Suprapubic skin (tissue), 4 donors: Measurements from ENCODE around the gene NUDT8. TPM values are rescaled to one million over a fixed set of nuclear protein-coding genes. Genes with fewer than 3 reads are reported as not detected.
"Not testable (repeated sequence)": the region's sequence is repeated elsewhere in the genome, so short reads cannot be mapped to it uniquely, and the experiment has no call there.

Source experiments
- DNase-seq, 2 donors: peaks; one replicate each; pipeline ENCODE4 v3.0.0-alpha.2; 2019; ENCODE audit warnings: low spot score in 2 of 2
- H3K27ac ChIP-seq: fragments of 200-600 bp; sonication (generic); one replicate; pipeline ENCODE4 v1.5.1; 2019
- H3K27me3 ChIP-seq: fragments of 200-600 bp; sonication (generic); one replicate; pipeline ENCODE4 v1.5.1; 2019
- H3K36me3 ChIP-seq: fragments of 200-600 bp; sonication (generic); one replicate; pipeline ENCODE4 v1.5.1; 2019
- H3K4me1 ChIP-seq: fragments of 200-600 bp; sonication (generic); one replicate; pipeline ENCODE4 v1.5.1; 2019
- H3K4me3 ChIP-seq: fragments of 200-600 bp; sonication (generic); one replicate; pipeline ENCODE4 v1.5.1; 2019; ENCODE audit warnings: mild to moderate bottlenecking
- H3K9me3 ChIP-seq: fragments of 200-600 bp; sonication (generic); one replicate; pipeline ENCODE4 v1.5.1; 2019
- EP300 ChIP-seq: sonication (generic); formaldehyde crosslinking; IDR thresholded peaks from one replicate; pipeline ENCODE4 v1.6.1; 2017; ENCODE audit warnings: antibody characterized with exemption
- POLR2A ChIP-seq, 2 donors: fragments of 450-650 bp; IDR thresholded peaks; one replicate each; pipeline ENCODE4 v1.6.1; 2017; ENCODE audit warnings: antibody characterized with exemption in 2 of 2, mild to moderate bottlenecking in 2 of 2, moderate library complexity in 2 of 2
- POLR2AphosphoS5 ChIP-seq, 3 donors: sonication (generic); formaldehyde crosslinking; IDR thresholded peaks; one replicate each; pipeline ENCODE4 v1.6.1; 2017; ENCODE audit warnings: antibody characterized with exemption in 3 of 3
- WGBS: methylation state at CpG from one replicate; pipeline ENCODE4 v1.1.5; 2018; 5-methylcytosine and 5-hydroxymethylcytosine counted together
- total RNA-seq, 4 donors: library from RNA; depleted of rRNA; stranded (reverse); fragments of >200 nt; gene quantifications; one replicate each; pipeline ENCODE4 v1.1.0, GENCODE V29; 2016
- TF ChIP-seq, protein P1 (sequence below), 2 donors: fragments of 200-600 bp in 1 of 2; fragments of 450-650 bp in 1 of 2; sonication (generic) in 1 of 2; IDR thresholded peaks; one replicate each; pipeline ENCODE4 v1.5.1; 2016 to 2019; ENCODE audit warnings: antibody characterized with exemption in 2 of 2, mild to moderate bottlenecking in 1 of 2, moderate library complexity in 1 of 2

NUDT8 gene
- total RNA-seq, 4 donors from 2014 or later, result 33.9 to 48.8 (median 46.3) TPM

GRCh38 chr11:67619683-67620618, 9.8 kb downstream of the NUDT8 start:
- not testable (repeated sequence) for H3K27ac ChIP-seq, H3K9me3 ChIP-seq, H3K36me3 ChIP-seq, DNase-seq, H3K4me3 ChIP-seq
- Histone ChIP-seq H3K27me3 (peaks cover 16% of the 10 kb centered on the region), H3K4me1 (peaks cover 11% of the 10 kb centered on the region)
- 96% methylated on average over 33 of the region's 33 CpGs for WGBS

- not testable (repeated sequence) for H3K4me3 ChIP-seq, DNase-seq, H3K27ac ChIP-seq, H3K36me3 ChIP-seq, H3K9me3 ChIP-seq
- 97% methylated on average over 6 of the region's 40 CpGs for WGBS
- Histone ChIP-seq H3K27me3 (peaks cover 17% of the 10 kb centered on the region), H3K4me1 (peaks cover 19% of the 10 kb centered on the region)
Observed at GRCh38 chr11:67618901-67619659, 10.7 kb downstream of the NUDT8 start.

DNA sequence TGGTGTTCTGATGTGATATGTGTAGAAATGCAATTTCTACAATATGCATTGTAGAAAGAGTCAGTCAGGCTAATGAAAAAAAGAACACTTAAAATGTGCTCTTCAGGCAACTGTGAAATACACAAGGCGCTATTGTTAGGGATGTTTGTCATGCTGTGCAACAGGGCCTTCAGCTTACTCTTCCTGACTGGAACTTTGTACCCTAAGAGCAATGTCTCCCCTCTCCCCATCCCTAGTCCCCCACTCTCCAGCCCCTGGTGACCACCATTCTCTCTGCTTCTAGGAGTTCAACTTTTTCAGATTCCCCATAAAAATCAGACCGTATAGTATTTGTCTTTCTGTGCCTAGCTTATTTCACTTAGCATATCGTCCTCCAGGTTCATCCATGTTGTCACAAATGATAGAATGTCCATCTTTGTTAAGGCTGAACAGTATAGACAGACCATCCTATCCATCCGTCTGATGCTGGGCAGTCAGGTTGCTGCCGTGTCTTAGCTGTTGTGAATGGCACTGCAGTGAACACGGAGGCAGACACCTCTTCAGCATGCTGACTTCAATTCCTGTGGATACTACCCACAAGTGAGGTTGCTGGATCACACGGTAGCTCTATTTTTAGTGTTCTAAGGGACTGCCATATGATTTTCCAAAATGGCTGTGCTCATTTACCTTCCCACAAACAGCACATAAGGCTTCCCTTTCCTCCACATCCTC, 12.3 kb downstream of the NUDT8 start:
- TF ChIP-seq, protein P1, sequence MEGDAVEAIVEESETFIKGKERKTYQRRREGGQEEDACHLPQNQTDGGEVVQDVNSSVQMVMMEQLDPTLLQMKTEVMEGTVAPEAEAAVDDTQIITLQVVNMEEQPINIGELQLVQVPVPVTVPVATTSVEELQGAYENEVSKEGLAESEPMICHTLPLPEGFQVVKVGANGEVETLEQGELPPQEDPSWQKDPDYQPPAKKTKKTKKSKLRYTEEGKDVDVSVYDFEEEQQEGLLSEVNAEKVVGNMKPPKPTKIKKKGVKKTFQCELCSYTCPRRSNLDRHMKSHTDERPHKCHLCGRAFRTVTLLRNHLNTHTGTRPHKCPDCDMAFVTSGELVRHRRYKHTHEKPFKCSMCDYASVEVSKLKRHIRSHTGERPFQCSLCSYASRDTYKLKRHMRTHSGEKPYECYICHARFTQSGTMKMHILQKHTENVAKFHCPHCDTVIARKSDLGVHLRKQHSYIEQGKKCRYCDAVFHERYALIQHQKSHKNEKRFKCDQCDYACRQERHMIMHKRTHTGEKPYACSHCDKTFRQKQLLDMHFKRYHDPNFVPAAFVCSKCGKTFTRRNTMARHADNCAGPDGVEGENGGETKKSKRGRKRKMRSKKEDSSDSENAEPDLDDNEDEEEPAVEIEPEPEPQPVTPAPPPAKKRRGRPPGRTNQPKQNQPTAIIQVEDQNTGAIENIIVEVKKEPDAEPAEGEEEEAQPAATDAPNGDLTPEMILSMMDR (IDR thresholded peaks at IDR 0.05), result no peak
- TF ChIP-seq POLR2AphosphoS5 (IDR thresholded peaks at IDR 0.05) (no peak), POLR2A (IDR thresholded peaks at IDR 0.05) (no peak), EP300 (no peak)
- peaks cover 17% of the 10 kb centered on the region for H3K27me3 ChIP-seq
- H3K9me3 ChIP-seq, result no peaks in the 10 kb centered on the region
- H3K4me1 ChIP-seq, result peaks cover 28% of the 10 kb centered on the region
- H3K4me3 ChIP-seq, result no peak overlapping the region
- H3K27ac ChIP-seq, result no peak overlapping the region
- WGBS, result 79% methylated on average over 7 of the region's 7 CpGs
- H3K36me3 ChIP-seq, result peaks cover 9% of the 10 kb centered on the region
- DNase-seq, result peak in 1 of 2 donors; percentile 40

- Histone ChIP-seq H3K27me3 (peaks cover 17% of the 10 kb centered on the region), H3K9me3 (no peaks in the 10 kb centered on the region), H3K36me3 (peaks cover 17% of the 10 kb centered on the region), H3K4me1 (peaks cover 28% of the 10 kb centered on the region), H3K27ac (no peak overlapping the region), H3K4me3 (no peak overlapping the region)
- TF ChIP-seq EP300 (no peak), POLR2A (IDR thresholded peaks at IDR 0.05) (no peak), POLR2AphosphoS5 (IDR thresholded peaks at IDR 0.05) (no peak)
- no peak for DNase-seq
- 45% methylated on average over 9 of the region's 11 CpGs for WGBS
Observed at GRCh38 chr11:67616431-67617242, 13.1 kb downstream of the NUDT8 start.

GRCh38 chr11:67615728-67616430, 13.9 kb downstream of the NUDT8 start:
- peak; percentile 70 to 78 for DNase-seq
- TF ChIP-seq POLR2A (IDR thresholded peaks at IDR 0.05) (no peak), EP300 (no peak), POLR2AphosphoS5 (IDR thresholded peaks at IDR 0.05) (no peak)
- TF ChIP-seq, protein P1 (IDR thresholded peaks at IDR 0.05), result no peak
- H3K27me3 ChIP-seq, result peaks cover 17% of the 10 kb centered on the region
- WGBS, result 57% methylated on average over 10 of the region's 34 CpGs
- peaks cover 28% of the 10 kb centered on the region for H3K4me1 ChIP-seq
- H3K4me3 ChIP-seq, result no peak overlapping the region
- H3K27ac ChIP-seq, result no peak overlapping the region
- H3K36me3 ChIP-seq, result peaks cover 25% of the 10 kb centered on the region
- H3K9me3 ChIP-seq, result no peaks in the 10 kb centered on the region
